Body of pancreas (tissue), 4 donors: ENCODE results near the gene CXCL12.

Experiments
- POLR2A ChIP-seq, 3 donors: fragments of 450-650 bp; IDR thresholded peaks; one replicate each; pipeline ENCODE4 v1.6.1; 2016; ENCODE audit warnings: antibody characterized with exemption in 3 of 3, mild to moderate bottlenecking in 2 of 3
- TF ChIP-seq, protein P1 (sequence below), 7 experiments: fragments of 450-650 bp in 4 of 7; fragments of 200-600 bp in 3 of 7; sonication (generic) in 3 of 7; IDR thresholded peaks; one replicate each; pipeline ENCODE4 v1.5.1; 2016 to 2019; ENCODE audit warnings: antibody characterized with exemption in 7 of 7

DNA sequence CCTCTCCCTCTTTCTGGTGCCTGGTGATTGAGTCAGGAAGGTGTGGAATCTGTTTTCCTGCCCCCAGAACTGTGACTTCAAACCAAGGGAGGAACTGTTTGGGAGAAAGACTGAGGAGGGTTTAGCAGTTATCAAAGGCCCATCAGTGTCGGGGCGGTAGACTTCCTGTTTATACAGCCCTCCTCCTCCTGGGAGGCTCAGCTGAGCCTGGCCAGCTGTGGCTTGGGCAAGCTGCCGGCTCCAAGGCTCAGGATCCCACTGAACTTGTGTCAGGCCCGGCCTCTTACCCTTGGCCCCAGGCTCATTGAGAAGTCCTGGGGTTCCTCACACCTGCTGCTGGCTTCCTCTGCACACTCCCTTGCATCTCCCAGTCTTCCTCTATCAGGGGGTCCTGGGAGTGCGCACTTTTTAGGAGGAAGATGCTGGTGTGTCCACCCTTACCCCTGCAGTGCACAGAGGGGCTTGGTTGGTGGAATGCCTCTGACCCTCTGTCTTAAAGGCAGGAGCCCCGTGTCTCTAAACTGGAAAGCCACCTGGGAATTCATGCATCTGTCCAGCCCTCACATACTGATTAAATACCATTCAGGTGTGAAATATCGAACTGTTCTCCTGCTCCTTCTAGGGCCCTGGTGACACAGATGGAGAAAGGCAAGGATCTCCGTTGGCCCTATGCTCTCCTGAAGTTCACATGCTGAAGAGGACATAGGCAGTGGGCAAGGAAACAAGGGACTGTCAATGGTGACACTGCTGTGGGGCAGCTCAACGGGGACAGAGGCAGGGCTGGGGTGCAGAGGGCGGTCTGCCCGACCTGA, 32.4 kb downstream of the CXCL12 start:
- TF ChIP-seq, protein P1, sequence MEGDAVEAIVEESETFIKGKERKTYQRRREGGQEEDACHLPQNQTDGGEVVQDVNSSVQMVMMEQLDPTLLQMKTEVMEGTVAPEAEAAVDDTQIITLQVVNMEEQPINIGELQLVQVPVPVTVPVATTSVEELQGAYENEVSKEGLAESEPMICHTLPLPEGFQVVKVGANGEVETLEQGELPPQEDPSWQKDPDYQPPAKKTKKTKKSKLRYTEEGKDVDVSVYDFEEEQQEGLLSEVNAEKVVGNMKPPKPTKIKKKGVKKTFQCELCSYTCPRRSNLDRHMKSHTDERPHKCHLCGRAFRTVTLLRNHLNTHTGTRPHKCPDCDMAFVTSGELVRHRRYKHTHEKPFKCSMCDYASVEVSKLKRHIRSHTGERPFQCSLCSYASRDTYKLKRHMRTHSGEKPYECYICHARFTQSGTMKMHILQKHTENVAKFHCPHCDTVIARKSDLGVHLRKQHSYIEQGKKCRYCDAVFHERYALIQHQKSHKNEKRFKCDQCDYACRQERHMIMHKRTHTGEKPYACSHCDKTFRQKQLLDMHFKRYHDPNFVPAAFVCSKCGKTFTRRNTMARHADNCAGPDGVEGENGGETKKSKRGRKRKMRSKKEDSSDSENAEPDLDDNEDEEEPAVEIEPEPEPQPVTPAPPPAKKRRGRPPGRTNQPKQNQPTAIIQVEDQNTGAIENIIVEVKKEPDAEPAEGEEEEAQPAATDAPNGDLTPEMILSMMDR (IDR thresholded peaks at IDR 0.05) = no peak
- TF ChIP-seq POLR2A (IDR thresholded peaks at IDR 0.05) = no peak
